ENCODE results near the gene NRK.
"Not testable (repeated sequence)": the region's sequence is repeated elsewhere in the genome, so short reads cannot be mapped to it uniquely, and the experiment has no call there.

NRK gene, protein sequence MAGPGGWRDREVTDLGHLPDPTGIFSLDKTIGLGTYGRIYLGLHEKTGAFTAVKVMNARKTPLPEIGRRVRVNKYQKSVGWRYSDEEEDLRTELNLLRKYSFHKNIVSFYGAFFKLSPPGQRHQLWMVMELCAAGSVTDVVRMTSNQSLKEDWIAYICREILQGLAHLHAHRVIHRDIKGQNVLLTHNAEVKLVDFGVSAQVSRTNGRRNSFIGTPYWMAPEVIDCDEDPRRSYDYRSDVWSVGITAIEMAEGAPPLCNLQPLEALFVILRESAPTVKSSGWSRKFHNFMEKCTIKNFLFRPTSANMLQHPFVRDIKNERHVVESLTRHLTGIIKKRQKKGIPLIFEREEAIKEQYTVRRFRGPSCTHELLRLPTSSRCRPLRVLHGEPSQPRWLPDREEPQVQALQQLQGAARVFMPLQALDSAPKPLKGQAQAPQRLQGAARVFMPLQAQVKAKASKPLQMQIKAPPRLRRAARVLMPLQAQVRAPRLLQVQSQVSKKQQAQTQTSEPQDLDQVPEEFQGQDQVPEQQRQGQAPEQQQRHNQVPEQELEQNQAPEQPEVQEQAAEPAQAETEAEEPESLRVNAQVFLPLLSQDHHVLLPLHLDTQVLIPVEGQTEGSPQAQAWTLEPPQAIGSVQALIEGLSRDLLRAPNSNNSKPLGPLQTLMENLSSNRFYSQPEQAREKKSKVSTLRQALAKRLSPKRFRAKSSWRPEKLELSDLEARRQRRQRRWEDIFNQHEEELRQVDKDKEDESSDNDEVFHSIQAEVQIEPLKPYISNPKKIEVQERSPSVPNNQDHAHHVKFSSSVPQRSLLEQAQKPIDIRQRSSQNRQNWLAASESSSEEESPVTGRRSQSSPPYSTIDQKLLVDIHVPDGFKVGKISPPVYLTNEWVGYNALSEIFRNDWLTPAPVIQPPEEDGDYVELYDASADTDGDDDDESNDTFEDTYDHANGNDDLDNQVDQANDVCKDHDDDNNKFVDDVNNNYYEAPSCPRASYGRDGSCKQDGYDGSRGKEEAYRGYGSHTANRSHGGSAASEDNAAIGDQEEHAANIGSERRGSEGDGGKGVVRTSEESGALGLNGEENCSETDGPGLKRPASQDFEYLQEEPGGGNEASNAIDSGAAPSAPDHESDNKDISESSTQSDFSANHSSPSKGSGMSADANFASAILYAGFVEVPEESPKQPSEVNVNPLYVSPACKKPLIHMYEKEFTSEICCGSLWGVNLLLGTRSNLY (N-terminal part only)

DNA sequence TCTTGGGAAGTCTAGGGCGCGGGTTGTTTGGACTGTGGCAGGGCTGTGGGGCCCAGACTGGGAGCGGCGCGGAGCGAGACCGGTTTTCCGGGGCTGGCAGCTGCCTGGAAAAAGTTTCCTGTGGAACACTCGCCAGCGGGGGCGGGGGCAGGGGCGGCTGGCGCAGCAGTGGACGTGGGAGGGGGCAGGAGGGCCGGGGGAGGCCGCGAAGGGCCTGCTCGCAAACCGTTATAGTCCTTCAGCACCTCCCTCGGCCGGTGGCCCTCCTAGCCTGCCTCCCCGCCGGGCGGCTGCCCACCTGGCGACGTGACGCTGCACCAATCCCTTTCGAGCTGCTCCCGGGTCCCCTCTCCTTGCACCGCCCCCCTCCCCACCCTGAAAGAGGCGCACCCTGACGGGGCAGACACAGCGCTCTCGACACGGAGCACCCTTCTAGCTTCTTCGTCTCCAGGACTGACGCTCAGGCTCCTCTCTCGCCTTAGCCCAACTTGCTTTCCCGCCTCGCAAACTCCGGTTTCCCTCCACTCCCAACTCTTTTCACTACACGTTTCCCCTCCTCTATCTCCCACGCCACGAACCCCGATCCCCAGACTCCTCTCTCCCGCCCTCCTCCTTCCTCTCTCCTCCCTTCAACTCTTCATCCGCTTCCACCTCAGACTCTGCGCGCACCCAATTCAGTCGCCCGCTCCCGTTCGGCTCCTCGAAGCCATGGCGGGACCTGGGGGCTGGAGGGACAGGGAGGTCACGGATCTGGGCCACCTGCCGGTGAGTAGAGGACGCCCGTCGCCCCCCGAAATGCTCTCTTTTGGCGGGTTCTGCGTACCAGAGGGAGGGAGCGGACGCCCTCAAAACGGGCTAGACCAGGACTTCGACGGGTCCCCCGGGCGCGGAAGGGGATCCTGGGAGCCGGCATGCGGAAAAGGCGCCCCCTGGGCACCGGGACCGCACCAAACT is at the start of gene NRK:
Gene NRK (plus strand): TSS at position 402 of the 954 bp plus-strand sequence. CDS start 307 bp downstream, at position 709.
- no peak for DNase-seq

DNA sequence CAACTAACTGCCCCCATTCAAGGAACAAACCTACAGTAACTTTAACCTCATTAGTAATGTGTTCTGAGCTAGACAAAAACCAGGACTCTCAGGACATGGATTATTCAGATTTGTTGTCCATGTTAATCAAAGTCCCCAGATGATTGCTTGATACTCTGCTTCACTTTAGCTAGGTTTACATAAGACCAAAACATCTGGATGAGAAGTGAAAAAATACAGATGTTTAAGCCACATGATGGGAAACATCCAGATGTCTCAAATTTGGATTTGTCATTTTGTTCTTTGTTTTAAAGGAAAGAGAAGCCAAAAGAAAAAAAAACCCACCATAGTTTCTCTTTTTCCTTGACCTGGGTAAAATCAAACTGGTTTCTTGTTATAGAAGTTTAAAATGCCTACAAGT is 48.5 kb upstream of the NRK start:
- DNase-seq: no peak

DNA sequence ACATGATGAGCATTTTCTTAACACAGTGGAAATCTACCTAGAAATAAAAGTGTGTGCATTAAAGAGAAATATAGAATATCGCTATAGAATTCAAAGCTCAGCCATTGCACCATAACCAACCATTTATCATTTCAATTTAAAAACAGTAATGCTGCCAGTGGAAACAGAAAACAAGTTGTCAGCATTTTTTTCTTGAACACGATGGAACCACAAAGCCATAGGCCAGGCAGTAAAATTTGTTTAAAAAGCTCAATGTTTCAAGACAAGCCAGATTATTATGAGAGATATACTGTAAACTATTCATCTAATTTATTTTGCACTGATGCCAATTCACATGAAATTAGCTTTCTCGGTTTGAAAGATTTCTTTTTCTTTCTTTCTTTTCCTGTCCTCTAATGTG is 46.7 kb upstream of the NRK start:
- no peak for DNase-seq

DNA sequence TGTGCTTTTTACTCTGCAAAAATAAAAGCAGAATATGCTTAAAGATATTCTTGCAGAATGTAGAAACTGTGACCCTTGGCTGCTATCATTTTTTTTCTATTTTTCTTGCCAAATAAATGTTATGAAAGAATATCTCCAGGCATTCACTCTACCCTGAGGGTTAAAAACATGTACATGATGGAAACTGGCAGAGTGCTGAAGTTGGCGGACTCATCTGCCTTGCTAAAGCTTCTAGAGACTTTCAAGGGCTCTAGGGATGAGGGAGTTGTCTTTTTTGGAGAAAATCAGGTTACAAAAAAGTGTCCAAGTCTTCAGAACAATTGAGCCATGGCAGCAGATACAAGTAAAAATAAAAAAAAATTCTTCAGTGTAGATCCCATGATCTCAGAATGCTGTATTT is 40.5 kb upstream of the NRK start:
- no peak for DNase-seq

DNA sequence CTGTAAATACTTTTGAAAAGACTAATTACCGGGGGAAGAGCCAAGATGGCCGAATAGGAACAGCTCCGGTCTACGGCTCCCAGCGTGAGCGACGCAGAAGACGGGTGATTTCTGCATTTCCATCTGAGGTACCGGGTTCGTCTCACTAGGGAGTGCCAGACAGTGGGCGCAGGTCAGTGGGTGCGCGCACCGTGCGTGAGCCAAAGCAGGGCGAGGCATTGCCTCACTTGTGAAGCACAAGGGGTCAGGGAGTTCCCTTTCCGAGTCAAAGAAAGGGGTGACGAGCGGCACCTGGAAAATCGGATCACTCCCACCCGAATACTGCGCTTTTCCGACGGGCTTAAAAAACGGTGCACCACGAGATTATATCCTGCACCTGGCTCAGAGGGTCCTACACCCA is 25.5 kb upstream of the NRK start:
- not testable (repeated sequence) for DNase-seq

DNA sequence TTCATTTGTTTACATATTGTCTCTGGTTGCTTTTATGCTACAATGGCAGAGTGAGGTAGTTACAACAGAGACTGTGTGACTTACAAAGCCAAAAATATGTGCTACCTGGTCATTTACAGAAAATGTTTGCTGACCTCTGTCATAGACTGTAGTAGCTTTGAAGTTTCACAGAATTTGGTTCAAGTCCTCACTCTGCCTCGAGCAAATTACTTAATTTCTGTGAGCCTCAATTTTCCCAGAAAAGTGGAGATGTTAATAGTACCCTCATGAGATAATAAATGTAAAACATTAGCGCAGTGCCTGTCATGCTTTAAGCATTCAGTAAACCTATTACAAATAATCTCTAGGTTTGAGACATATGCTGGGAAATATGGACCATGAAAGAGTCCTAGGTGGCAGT is 18.4 kb upstream of the NRK start:
- no peak for DNase-seq

DNA sequence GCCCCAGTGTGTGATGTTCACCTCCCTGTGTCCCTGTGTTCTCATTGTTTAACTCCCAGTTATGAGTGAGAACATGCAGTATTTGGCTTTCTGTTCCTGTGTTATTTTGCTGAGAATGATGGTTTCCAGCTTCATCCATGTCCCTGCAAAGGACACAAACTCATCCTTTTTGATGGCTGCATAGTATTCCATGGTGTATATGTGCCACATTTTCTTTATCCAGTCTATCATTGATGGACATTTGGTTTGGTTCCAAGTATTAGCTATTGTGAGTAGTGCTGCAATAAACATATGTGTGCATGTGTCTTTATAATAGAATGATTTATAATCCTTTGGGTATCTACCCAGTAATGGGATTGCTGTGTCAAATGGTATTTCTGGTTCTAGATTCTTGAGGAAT is 16.7 kb upstream of the NRK start:
- not testable (repeated sequence) for DNase-seq

DNA sequence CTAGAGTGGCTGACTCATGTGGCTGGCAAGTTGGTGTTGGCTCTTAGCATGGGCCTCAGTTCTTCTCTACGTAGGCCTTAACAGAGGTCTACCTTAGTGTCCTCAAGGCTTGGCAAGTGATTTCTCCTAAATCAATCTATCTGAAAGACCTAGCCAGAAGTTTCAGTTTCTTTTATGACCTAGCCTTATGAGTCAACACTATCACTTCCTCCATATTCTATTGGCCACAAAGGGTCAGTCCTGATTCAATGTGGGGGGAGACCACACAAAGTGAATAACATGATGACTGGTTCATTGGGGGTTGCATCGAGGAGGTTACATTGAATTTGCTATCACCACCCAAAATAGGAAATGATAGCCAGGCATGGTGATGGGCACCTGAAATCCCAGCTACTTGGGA is 5.8 kb upstream of the NRK start:
- DNase-seq: no peak

DNA sequence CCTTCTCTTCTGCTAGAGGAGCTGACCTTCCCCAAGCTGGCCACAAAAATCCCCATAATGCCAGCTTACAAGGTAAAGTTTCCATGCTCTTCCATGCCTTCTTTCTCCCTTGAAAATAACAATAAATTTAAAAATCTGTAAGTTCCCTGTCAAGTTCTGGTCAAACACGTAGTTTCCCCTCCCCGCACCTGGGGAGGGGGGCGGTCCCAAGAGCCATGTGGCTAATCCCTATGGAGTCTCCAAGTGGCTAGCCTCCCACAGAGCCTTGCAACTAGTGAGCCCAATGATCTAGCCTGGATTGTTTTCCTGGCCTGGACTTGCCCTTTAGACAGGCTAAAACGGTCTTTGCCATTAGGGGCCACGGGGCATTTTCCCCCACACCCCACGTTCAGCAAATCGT is 2.1 kb upstream of the NRK start:
- DNase-seq: no peak

DNA sequence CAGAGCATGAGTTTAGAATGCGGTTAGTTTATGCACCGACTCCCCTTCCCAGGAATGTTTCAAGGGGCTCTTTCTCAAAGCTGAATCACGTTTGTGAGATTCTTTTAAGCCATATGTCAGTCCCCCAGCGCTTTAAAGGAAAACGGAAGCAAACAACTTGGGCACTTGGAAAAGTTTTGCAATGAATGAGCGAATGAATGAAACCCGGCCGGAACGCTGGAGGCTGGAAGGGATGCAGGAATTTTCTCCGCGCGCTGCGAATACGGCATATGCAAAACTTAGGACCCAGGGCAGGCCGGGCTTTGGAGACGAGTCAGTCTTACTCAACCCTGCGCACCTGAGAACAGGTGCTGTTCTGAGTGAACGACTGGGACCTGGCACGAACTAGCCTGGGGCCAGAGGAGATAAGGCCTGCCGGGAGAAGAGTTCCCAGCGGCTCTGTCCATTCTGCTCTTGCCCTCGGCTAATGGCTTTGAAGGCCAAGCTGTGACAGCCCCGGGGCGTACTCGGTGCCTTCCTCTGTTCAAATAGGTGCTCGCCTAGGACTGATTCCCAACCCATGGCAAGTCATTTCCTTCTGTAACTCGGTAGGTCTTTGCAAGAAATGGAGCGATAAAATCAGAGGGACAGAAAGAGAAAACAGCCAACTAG is 743 bp upstream of the NRK start:
- no peak for DNase-seq

DNA sequence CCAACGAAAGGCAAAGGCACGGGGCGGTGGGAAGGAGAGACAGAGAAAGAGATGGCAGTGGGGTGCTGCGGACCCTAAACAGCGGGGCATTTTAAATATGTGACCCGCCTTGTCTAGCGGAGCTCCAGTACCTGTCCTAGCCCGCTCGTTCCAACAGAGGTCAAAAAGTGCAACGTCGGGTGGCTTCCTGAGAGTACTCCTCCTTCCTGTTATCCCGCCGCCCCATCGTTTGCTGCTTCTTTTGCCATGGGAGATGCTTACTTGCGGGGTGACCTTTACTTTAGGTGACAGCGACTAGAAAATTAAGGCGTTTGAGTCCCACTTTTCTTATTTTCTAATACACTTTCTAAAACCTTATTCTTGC is 735 bp downstream of the NRK start:
- DNase-seq: no peak

DNA sequence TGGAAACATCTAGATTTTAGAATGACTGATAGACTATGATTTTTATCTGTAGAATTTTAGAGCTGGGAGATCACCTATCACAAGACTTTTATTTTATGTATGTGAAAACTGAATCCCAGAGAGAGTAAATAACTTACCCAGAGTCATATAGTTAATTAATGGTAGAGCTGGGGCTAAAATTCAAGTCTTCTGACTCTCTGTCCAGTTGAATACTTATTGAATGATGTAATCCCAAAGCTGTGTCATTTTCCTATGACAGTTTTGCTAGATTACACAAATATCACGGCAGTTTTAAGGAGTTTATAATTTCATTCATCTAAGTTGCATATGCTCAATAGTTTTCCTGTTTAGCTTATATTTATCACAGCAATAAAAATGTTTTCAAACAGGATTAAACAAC is 6.7 kb downstream of the NRK start:
- DNase-seq: no peak

DNA sequence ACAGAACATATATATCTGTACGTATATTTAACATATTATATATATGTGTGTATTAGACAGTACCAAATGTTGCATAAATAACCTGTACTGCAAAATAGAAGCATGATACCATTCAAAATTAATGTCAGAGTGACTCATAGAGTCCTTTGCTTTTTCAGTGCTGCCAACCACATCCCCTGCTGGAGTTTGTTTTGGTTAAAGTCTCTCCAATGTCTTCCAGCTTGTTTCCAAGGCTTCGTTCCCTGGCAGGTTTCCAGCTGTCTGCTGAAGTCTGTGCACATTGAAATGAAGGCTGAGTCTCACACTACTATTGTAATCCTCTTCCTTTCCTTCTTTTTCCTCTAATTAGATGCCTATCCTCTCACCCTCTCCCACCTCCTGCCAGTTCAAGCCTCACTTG is 14.9 kb downstream of the NRK start:
- no peak for DNase-seq

DNA sequence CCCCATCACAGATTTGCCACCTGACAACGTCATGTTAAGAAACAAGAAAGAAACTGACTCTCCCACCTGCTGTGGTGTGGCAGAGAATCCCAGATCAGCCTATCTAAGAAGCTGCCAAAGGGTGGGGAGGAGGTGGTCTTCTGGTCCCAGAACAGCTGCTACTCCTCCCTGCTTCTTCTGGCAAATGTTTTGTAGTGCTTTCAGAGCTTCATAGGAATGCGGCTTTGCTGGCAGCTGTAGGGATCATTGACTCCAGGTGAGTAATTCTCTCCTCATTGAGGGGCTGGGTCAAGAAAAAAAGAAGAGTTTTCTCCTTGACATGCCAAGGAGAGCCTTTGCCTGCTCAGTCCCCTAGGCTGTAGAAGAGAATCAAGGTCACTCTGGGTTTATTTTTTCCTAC is 23.3 kb downstream of the NRK start:
- DNase-seq: no peak

DNA sequence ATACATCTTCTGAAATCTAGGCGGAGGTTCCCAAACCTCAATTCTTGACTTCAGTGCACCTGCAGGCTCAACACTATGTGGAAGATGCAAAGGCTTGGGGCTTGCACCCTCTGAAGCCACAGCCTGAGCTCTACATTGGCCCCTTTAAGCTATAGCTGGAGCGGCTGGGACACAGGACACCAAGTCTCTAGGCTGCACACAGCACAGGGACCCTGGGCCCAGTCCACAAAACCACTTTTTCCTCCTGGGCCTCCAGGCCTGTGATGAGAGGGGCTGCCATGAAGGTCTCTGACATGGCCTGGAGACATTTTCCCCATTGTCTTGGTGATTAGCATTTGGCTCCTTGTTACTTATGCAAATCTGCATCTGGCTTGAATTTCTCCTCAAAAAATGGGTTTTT is 27.8 kb downstream of the NRK start:
- DNase-seq: not testable (repeated sequence)

DNA sequence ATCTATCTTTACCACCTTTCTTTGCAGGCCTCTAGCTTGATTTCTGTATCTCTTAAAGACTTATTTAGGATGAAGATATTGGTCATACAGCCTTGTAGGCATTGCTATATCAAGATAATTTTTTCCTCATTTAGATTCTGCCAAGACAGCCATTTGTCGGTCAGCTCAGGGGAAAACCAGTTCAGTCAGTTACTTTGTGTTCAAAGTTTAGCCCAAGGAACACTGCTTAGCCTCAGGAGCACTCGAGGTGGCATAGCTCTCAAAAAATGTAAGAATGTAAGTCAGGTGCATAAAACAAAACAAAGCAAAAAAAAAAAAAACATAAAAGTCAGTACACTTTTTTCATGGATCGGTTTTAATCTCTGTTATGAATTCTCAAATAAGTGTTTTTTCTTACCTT is 43.4 kb downstream of the NRK start:
- DNase-seq: no peak

DNA sequence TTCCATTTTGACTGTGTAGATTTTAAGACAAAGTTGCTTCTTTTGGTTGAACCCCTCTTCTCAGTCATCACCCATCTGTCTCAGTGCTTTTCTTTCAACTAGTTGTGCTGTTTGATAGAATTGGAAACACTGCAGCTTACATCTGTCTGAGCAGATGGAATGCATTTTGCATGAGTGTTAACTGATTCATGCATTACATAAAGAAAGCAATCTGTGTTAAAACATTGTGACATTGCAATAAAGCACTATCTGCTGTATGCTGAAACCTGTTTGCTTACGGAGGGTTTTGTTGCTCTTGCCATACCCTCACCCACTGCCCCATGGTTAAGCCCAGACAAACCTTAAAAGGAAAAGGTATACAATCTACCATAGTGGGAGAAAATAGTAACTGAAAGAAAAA is 47.4 kb downstream of the NRK start:
- DNase-seq: no peak

DNA sequence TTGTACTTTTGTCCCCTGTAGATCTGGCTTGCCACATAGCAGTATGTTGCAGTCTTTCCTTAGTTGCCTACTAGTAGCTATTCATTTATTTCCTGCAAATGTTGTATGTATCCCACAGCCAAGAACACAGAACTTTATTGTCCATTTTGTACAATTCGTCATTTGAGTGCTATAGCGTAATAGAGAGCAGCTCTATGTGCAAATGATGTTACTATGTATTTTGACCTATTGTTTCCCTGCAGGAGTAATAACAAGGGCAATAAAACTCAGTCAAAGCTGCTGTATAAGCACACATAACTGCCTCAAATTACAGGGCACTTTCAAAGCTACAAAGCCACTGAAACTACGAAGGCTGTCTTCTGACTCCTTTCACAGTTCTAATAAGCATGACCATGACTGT is 48.1 kb downstream of the NRK start:
- no peak for DNase-seq

DNA sequence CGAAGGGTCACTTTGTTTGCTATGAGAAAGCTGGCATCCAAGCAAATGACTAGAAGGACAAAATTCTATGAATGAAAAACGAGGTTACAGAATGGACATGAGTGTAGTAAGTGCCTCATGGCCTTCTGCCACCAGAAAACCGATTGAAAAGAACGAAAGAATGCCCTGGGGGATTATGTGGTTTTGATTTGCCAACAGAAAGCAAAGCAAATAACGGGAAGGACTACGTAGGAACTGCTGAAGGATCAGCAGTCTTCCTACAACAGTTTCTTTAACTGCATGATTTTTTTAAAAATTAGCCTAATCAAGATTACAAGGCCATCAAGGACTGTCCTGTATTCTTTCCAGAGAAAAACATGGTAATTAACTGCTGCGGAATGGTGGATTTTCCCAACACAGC is 50.6 kb downstream of the NRK start:
- DNase-seq: no peak

DNA sequence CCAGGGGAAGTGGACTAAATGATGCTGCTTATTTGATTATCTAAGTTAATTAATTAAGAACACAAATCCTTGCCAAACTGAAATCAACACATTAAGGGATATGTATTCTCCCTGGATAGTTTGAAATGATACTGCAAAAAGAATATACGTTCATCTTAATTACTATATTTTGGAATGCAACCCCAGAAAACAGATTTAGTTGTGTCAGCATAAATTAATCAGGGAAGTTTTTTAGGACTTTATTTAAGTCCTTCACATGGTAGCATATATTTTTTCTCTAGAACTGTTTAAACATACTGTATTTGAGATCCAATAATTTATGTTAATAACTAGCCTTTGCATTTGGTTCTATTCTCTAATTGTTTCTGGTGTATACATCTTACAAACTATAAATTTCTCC is 52.5 kb downstream of the NRK start:
- no peak for DNase-seq

DNA sequence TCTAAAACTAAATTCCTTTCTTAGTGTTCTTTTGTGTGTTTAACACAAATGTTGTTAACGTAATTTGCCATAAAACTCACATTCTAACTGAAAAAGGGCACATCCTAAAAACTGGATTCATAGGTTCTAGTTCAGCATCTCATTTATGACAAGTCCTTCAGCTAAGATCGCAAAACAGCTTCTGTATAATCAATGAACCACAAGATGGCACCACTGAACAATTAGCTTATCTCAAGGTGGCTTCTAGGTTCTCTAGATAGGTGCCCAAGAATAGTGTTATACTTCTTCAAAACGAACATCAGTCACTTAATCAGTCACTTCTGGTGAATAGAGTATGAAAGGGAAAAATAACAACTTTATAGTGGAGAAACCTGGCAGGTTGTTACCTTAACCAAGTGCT is 54.3 kb downstream of the NRK start:
- no peak for DNase-seq

DNA sequence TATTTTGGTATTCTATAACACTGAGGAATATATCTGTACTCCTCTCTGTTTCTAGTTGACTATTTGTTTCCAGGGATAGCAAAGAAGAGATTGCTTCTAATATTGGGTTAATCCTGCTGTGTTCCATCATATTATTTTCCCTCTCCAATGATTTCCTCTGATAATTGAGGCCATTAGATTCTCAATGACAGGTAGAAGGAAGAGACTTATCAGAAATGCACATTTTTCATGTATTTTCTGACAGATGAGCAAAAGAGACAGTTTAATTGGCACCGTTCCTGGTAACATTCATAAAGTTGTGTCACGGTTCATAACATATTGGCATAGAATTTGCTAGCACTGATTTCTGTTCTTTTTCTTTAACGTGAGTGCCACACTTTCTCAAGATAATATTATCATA is 58.2 kb downstream of the NRK start:
- DNase-seq: no peak

All from activated CD8-positive, alpha-beta memory T cell treated with anti-CD3 and anti-CD28 coated beads, Interleukin-2, amount 50 U/mL, for 4 hours (primary cell).